Measurements from ENCODE around the gene TENM4. TPM values are rescaled to one million over a fixed set of nuclear protein-coding genes. Genes with fewer than 3 reads are reported as not detected.

Gene TENM4
- total and polyA plus RNA-seq, 10 of the 15 experiments (the other 5 are each of a cell fraction or from before 2014, with no cell fraction given) = 0.03 to 0.12 (median 0.06) TPM; not detected in 7

DNA sequence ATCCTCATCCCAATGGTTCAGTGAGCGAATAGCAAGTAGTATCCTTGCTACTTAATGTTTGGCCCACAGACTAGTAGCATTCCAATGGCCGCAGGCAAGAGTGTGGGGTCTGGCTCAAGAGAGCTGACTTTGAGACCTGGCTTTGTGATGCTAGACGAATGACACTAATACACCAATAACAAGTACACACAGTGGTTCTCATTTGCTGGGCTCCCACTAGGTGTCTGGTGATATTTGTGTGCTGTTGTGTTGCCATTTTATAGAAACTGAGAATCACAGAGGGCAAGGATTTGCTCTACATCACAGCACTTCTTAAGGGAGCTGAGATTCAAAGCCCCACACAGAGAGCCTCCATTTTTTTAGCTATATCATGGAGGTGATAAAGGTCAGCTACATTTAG, 351.2 kb downstream of the TENM4 start:
- H3K9me3 ChIP-seq (replicated peaks; ENCODE audit: control insufficient read depth, insufficient read depth, low read length) = no peaks in the 10 kb centered on the region; the same call in 2 of the 3 replicates
- H3K79me2 ChIP-seq (ENCODE audit: control insufficient read depth, insufficient read depth, low read length) = no peaks in the 10 kb centered on the region
- no peak overlapping the region for H3K9ac ChIP-seq (ENCODE audit: control insufficient read depth, insufficient read depth, low read length)
- no peak for TF ChIP-seq EED (IDR thresholded peaks at IDR 0.05; ENCODE audit: low read depth)
- H3K4me2 ChIP-seq (ENCODE audit: control insufficient read depth, insufficient read depth) = no peak overlapping the region
- SMC1A ChIA-PET (ENCODE audit: uncharacterized antibody, unreplicated experiment) = no interaction called here
- no peak overlapping the region for H3K4me3 ChIP-seq
- no TSS peak for BruUV-seq (replicated peaks)
- FAIRE-seq (no peak), ATAC-seq (no peak), DNase-seq (ENCODE audit: low read depth, low spot score) (no peak)
- in situ Hi-C loops (cut with MboI) (no loop called here), intact Hi-C loops (cut with micrococcal nuclease; ENCODE audit: unreplicated experiment) (no loop called here)
- RAD21 ChIA-PET (ENCODE audit: unreplicated experiment) = no interaction called here
- no peak overlapping the region for H2AFZ ChIP-seq (ENCODE audit: control insufficient read depth, low read depth, low read length)
- no peaks in the 10 kb centered on the region for H3K4me1 ChIP-seq (ENCODE audit: control insufficient read depth, insufficient read depth, low read length)
- H4K20me1 ChIP-seq (ENCODE audit: control insufficient read depth, insufficient read depth) = no peaks in the 10 kb centered on the region
- no peaks in the 10 kb centered on the region; a peak in 1 of 4 replicates for H3K27me3 ChIP-seq (replicated peaks in 1 of 2; ENCODE audit: control insufficient read depth in 2 of 2, insufficient read depth in 2 of 2, low read length in 1 of 2)
- no peaks in the 10 kb centered on the region for H3K36me3 ChIP-seq (ENCODE audit: control insufficient read depth in 2 of 2, insufficient read depth in 2 of 2, low read length in 1 of 2)
- 18% methylated on average over 3 of the region's 3 CpGs for WGBS (ENCODE audit: insufficient coverage, insufficient replicate concordance, low lambda C conversion rate, missing lambda C conversion rate)
- no peak overlapping the region for H3K27ac ChIP-seq (ENCODE audit: control insufficient read depth, insufficient read depth)
- CTCF ChIA-PET = interaction anchor here (2.9 kb wide), 1 partner anchor 11 kb away, joined by 20 read pairs; no protein-coding TSS in a partner anchor
- POLR2A ChIA-PET = no interaction called here

DNA sequence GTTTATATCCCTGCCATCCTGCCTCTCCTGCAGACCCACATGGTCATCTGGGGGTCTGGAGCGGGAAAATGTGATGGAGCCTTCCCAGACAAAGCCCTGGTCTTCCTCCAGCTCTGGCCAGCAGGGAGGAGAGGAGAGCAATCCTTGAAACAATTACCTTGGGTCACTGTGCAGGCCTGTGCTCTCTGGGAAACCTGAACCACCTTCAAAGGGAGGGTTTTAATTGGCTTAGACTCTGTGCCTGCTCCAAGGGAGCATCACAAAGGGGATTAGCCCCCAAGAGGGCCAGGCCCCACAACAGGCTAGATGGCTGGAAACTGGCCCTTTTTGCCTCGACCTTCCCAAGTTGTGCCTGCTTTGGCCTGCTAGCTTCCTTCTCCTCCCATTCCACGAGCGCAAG, 351.9 kb downstream of the TENM4 start:
- no peak overlapping the region for H3K4me3 ChIP-seq
- no peak for FAIRE-seq
- no peak overlapping the region for H3K9ac ChIP-seq (ENCODE audit: control insufficient read depth, insufficient read depth, low read length)
- no peaks in the 10 kb centered on the region for H4K20me1 ChIP-seq (ENCODE audit: control insufficient read depth, insufficient read depth)
- intact Hi-C loops (cut with micrococcal nuclease; ENCODE audit: unreplicated experiment) = no loop called here
- H3K27me3 ChIP-seq (replicated peaks in 1 of 2; ENCODE audit: control insufficient read depth in 2 of 2, insufficient read depth in 2 of 2, low read length in 1 of 2) = no peaks in the 10 kb centered on the region; a peak in 1 of 4 replicates
- WGBS (ENCODE audit: insufficient coverage, insufficient replicate concordance, low lambda C conversion rate, missing lambda C conversion rate) = 36% methylated on average over 4 of the region's 4 CpGs
- no peaks in the 10 kb centered on the region for H3K36me3 ChIP-seq (ENCODE audit: control insufficient read depth in 2 of 2, insufficient read depth in 2 of 2, low read length in 1 of 2)
- H2AFZ ChIP-seq (ENCODE audit: control insufficient read depth, low read depth, low read length) = no peak overlapping the region
- BruUV-seq (replicated peaks) = no TSS peak
- no peaks in the 10 kb centered on the region for H3K79me2 ChIP-seq (ENCODE audit: control insufficient read depth, insufficient read depth, low read length)
- no peak overlapping the region for H3K27ac ChIP-seq (ENCODE audit: control insufficient read depth, insufficient read depth)
- ChIA-PET CTCF (interaction anchor here (0.9 to 2.9 kb wide), 3 partner anchors 11 to 27 kb away, joined by 3 to 20 read pairs (median 3); no protein-coding TSS in a partner anchor), POLR2A (no interaction called here), SMC1A (ENCODE audit: uncharacterized antibody, unreplicated experiment) (no interaction called here), RAD21 (ENCODE audit: unreplicated experiment) (no interaction called here)
- DNase-seq (ENCODE audit: low read depth, low spot score) = no peak
- no peaks in the 10 kb centered on the region for H3K4me1 ChIP-seq (ENCODE audit: control insufficient read depth, insufficient read depth, low read length)
- no peak for ATAC-seq
- no peak overlapping the region for H3K4me2 ChIP-seq (ENCODE audit: control insufficient read depth, insufficient read depth)
- TF ChIP-seq, protein P1, sequence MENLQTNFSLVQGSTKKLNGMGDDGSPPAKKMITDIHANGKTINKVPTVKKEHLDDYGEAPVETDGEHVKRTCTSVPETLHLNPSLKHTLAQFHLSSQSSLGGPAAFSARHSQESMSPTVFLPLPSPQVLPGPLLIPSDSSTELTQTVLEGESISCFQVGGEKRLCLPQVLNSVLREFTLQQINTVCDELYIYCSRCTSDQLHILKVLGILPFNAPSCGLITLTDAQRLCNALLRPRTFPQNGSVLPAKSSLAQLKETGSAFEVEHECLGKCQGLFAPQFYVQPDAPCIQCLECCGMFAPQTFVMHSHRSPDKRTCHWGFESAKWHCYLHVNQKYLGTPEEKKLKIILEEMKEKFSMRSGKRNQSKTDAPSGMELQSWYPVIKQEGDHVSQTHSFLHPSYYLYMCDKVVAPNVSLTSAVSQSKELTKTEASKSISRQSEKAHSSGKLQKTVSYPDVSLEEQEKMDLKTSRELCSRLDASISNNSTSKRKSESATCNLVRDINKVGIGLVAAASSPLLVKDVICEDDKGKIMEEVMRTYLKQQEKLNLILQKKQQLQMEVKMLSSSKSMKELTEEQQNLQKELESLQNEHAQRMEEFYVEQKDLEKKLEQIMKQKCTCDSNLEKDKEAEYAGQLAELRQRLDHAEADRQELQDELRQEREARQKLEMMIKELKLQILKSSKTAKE (IDR thresholded peaks at IDR 0.05; ENCODE audit: low read depth, poor library complexity, severe bottlenecking) = no peak
- TF ChIP-seq, protein P2, sequence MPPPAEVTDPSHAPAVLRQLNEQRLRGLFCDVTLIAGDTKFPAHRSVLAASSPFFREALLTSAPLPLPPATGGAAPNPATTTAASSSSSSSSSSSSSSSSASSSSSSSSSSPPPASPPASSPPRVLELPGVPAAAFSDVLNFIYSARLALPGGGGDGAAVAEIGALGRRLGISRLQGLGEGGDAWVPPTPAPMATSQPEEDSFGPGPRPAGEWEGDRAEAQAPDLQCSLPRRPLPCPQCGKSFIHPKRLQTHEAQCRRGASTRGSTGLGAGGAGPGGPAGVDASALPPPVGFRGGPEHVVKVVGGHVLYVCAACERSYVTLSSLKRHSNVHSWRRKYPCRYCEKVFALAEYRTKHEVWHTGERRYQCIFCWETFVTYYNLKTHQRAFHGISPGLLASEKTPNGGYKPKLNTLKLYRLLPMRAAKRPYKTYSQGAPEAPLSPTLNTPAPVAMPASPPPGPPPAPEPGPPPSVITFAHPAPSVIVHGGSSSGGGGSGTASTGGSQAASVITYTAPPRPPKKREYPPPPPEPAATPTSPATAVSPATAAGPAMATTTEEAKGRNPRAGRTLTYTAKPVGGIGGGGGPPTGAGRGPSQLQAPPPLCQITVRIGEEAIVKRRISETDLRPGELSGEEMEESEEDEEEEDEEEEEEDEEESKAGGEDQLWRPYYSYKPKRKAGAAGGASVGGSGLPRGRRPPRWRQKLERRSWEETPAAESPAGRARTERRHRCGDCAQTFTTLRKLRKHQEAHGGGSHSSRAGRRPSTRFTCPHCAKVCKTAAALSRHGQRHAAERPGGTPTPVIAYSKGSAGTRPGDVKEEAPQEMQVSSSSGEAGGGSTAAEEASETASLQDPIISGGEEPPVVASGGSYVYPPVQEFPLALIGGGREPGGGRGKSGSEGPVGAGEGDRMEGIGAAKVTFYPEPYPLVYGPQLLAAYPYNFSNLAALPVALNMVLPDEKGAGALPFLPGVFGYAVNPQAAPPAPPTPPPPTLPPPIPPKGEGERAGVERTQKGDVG (CRISPR knock-in tag; IDR thresholded peaks at IDR 0.05) = no peak
- no peak for TF ChIP-seq CBFB (IDR thresholded peaks at IDR 0.05; ENCODE audit: low read depth)
- no peak for TF ChIP-seq RAD21 (IDR thresholded peaks at IDR 0.05; ENCODE audit: insufficient read depth, low read depth, low read length)
- no peak for TF ChIP-seq BACH1 (IDR thresholded peaks at IDR 0.05; ENCODE audit: borderline replicate concordance)
- TF ChIP-seq ZNF217 (IDR thresholded peaks at IDR 0.05) = no peak
- TF ChIP-seq KLF5 (IDR thresholded peaks at IDR 0.05; ENCODE audit: partially characterized antibody) = no peak
- no peak for TF ChIP-seq TCF3 (IDR thresholded peaks at IDR 0.05; ENCODE audit: borderline replicate concordance, insufficient read depth, low read depth, low read length)
- in situ Hi-C loops (cut with MboI) = no loop called here
- H3K9me3 ChIP-seq (replicated peaks; ENCODE audit: control insufficient read depth, insufficient read depth, low read length) = no peaks in the 10 kb centered on the region; the same call in 2 of the 3 replicates
